ENCODE measurements around the gene VAMP7.

Gene VAMP7

DNA sequence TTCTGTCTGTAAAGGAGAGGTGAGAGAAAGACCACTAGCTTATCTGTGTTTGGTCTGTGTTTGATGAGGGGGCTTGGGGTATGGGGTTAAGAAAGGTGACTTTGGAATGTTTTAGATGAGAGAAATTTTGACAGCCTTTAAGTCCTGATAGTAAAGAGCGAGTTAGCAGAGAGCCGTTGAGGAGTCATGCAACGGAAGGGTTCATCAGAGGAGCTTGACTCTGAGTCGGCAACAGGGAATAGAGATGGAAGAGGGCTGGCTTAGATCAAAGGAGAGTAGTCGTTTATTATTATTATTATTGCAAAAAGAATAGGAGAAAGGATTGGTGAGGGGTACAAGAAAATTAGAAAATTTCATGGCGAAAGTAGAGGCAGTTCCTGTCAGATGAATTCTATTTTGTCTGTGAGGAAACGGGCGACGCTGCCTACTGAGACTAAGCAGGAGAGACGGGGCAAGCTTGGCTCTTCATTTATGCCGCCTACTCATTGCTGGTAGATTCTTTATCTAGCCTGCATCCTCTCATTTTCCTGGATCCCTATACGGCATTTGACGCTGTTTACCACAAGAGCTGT is 473 bp upstream of the VAMP7 start:
- Histone ChIP-seq H3K9me2 (replicated peaks; ENCODE audit: insufficient read depth, low read length) (no peaks in the 10 kb centered on the region), H3K27ac (ENCODE audit: low read depth, low read length) (no peak overlapping the region), H3F3A (ENCODE audit: insufficient read depth) (no peaks in the 10 kb centered on the region), H3K9me3 (ENCODE audit: insufficient read depth, low read length) (no peaks in the 10 kb centered on the region), H3K36me3 (ENCODE audit: low read length) (no peaks in the 10 kb centered on the region), H3K4me3 (ENCODE audit: insufficient read depth, low read length, poor library complexity, severe bottlenecking) (peak overlapping the region; percentile 92), H3K9ac (ENCODE audit: low read length) (peak overlapping the region; percentile 76), H3K27me3 (ENCODE audit: low read length) (no peaks in the 10 kb centered on the region), H2AFZ (ENCODE audit: low read depth, low read length, severe bottlenecking) (peak overlapping the region; percentile 69), H3K4me2 (ENCODE audit: low read depth, low read length, poor library complexity, severe bottlenecking) (peak overlapping the region; percentile 86), H3K79me2 (ENCODE audit: insufficient read depth, low read length) (peaks cover 39% of the 10 kb centered on the region), H4K20me1 (ENCODE audit: low read depth, low read length) (no peaks in the 10 kb centered on the region)
- no peak for TF ChIP-seq EZH2phosphoT487 (conservative IDR thresholded peaks at IDR 0.05; ENCODE audit: low read length)
- TF ChIP-seq, protein P1, sequence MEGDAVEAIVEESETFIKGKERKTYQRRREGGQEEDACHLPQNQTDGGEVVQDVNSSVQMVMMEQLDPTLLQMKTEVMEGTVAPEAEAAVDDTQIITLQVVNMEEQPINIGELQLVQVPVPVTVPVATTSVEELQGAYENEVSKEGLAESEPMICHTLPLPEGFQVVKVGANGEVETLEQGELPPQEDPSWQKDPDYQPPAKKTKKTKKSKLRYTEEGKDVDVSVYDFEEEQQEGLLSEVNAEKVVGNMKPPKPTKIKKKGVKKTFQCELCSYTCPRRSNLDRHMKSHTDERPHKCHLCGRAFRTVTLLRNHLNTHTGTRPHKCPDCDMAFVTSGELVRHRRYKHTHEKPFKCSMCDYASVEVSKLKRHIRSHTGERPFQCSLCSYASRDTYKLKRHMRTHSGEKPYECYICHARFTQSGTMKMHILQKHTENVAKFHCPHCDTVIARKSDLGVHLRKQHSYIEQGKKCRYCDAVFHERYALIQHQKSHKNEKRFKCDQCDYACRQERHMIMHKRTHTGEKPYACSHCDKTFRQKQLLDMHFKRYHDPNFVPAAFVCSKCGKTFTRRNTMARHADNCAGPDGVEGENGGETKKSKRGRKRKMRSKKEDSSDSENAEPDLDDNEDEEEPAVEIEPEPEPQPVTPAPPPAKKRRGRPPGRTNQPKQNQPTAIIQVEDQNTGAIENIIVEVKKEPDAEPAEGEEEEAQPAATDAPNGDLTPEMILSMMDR (IDR thresholded peaks at IDR 0.05; ENCODE audit: insufficient read depth, low read length, poor library complexity, severe bottlenecking) = no peak

DNA sequence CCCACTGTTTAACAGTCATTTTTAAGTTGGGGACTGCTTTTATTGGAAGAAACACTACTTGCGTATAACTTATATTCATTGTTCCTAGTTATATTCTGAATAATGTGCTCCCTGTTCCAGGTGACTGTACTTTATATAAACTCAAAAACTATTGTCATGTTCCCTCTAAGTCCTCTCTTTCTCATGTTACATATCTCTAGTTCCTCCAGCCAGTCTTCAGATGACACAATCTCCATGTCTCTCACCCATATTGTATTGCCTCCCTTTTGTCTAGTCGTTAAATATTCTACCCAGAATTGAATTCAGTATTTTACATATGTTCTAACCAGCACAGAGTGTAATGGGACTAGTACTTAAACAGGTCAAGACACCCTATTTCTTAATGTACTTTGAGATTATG is 5.3 kb downstream of the VAMP7 start:
- H3K9me2 ChIP-seq (replicated peaks; ENCODE audit: insufficient read depth, low read length) = no peaks in the 10 kb centered on the region
- H3K9ac ChIP-seq (ENCODE audit: low read length) = no peak overlapping the region
- no peak overlapping the region for H3K4me2 ChIP-seq (ENCODE audit: low read depth, low read length, poor library complexity, severe bottlenecking)
- TF ChIP-seq, protein P1 (IDR thresholded peaks at IDR 0.05; ENCODE audit: insufficient read depth, low read length, poor library complexity, severe bottlenecking) = no peak
- TF ChIP-seq EZH2phosphoT487 (conservative IDR thresholded peaks at IDR 0.05; ENCODE audit: low read length) = no peak
- no peak overlapping the region for H3K27ac ChIP-seq (ENCODE audit: low read depth, low read length)
- no peak overlapping the region for H3K4me3 ChIP-seq (ENCODE audit: insufficient read depth, low read length, poor library complexity, severe bottlenecking)
- H4K20me1 ChIP-seq (ENCODE audit: low read depth, low read length) = no peaks in the 10 kb centered on the region
- H3K9me3 ChIP-seq (ENCODE audit: insufficient read depth, low read length) = no peaks in the 10 kb centered on the region
- no peaks in the 10 kb centered on the region; the same call in 1 of the 2 replicates for H3K36me3 ChIP-seq (ENCODE audit: low read length)
- H3K79me2 ChIP-seq (ENCODE audit: insufficient read depth, low read length) = peaks cover 51% of the 10 kb centered on the region
- H2AFZ ChIP-seq (ENCODE audit: low read depth, low read length, severe bottlenecking) = no peak overlapping the region
- H3K27me3 ChIP-seq (ENCODE audit: low read length) = no peaks in the 10 kb centered on the region
- H3F3A ChIP-seq (ENCODE audit: insufficient read depth) = no peaks in the 10 kb centered on the region

DNA sequence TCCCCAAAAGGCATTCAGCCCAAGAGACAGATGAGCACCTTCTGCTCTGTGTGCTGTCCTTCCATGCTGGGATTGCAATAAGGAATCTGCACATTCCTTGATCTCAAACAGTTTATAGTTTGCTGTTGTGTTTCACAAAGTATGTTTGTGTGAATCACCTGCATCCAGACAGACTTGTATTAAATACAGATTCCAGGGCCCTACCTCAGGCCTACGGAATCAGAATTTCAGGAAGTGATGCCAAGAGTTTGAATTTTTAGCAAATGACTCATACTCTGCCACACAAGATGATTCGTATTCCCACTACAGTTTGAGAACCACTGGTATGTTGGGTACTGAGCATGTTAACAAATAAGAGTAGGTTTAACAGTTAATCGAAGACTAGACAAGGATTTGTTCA is 7.0 kb downstream of the VAMP7 start:
- H2AFZ ChIP-seq (ENCODE audit: low read depth, low read length, severe bottlenecking) = no peak overlapping the region
- no peak overlapping the region for H3K4me3 ChIP-seq (ENCODE audit: insufficient read depth, low read length, poor library complexity, severe bottlenecking)
- no peaks in the 10 kb centered on the region for H3K9me2 ChIP-seq (replicated peaks; ENCODE audit: insufficient read depth, low read length)
- no peak overlapping the region for H3K27ac ChIP-seq (ENCODE audit: low read depth, low read length)
- no peak overlapping the region for H3K4me2 ChIP-seq (ENCODE audit: low read depth, low read length, poor library complexity, severe bottlenecking)
- H3K9ac ChIP-seq (ENCODE audit: low read length) = no peak overlapping the region
- no peaks in the 10 kb centered on the region for H3F3A ChIP-seq (ENCODE audit: insufficient read depth)
- TF ChIP-seq, protein P1 (IDR thresholded peaks at IDR 0.05; ENCODE audit: insufficient read depth, low read length, poor library complexity, severe bottlenecking) = no peak
- no peak for TF ChIP-seq EZH2phosphoT487 (conservative IDR thresholded peaks at IDR 0.05; ENCODE audit: low read length)
- no peaks in the 10 kb centered on the region for H3K27me3 ChIP-seq (ENCODE audit: low read length)
- H3K79me2 ChIP-seq (ENCODE audit: insufficient read depth, low read length) = peaks cover 33% of the 10 kb centered on the region
- no peaks in the 10 kb centered on the region for H3K9me3 ChIP-seq (ENCODE audit: insufficient read depth, low read length)
- H4K20me1 ChIP-seq (ENCODE audit: low read depth, low read length) = no peaks in the 10 kb centered on the region
- H3K36me3 ChIP-seq (ENCODE audit: low read length) = no peaks in the 10 kb centered on the region; the same call in 1 of the 2 replicates

All from SU-DHL-6 (cell line).